Mucosa of descending colon (tissue), 3 donors: ENCODE measurements around the gene KRTAP5-10. TPM values are rescaled to one million over a fixed set of nuclear protein-coding genes. Genes with fewer than 3 reads are reported as not detected.
"Not testable (repeated sequence)": the region's sequence is repeated elsewhere in the genome, so short reads cannot be mapped to it uniquely, and the experiment has no call there.

Source experiments
- ATAC-seq: fragments of 200-7000 bp; cut with Tn5 transposase; one replicate; pipeline ENCODE4 v1.9.1; 2020; ENCODE audit warnings: mild to moderate bottlenecking, moderate library complexity
- DNase-seq, 3 donors: peaks; one replicate each; pipeline ENCODE4 v3.0.0-alpha.2; 2020
- H3K36me3 ChIP-seq: fragments of 200-600 bp; one replicate; pipeline ENCODE4 v1.8.0; 2021; ENCODE audit warnings: low read depth, mild to moderate bottlenecking
- H3K4me1 ChIP-seq: fragments of 200-600 bp; one replicate; pipeline ENCODE4 v1.8.0; 2021; ENCODE audit warnings: low read depth, mild to moderate bottlenecking
- H3K4me3 ChIP-seq: fragments of 200-600 bp; one replicate; pipeline ENCODE4 v1.8.0; 2021; ENCODE audit warnings: mild to moderate bottlenecking
- H3K9me3 ChIP-seq: fragments of 200-600 bp; one replicate; pipeline ENCODE4 v1.8.0; 2021; ENCODE audit warnings: mild to moderate bottlenecking
- intact Hi-C, 2 donors: fragments of 100-400 bp; cut with DNase I in 1 of 2; cut with micrococcal nuclease in 1 of 2; formaldehyde crosslinking; loops; one replicate each; pipeline versions ENCODE4 v1.11.0 to v1.11.1; 2022; cut with DNase I, micrococcal nuclease
- total RNA-seq, 3 donors: library from RNA; stranded (reverse); fragmentation: NEBNext Ultra II Directional in 2 of 3; extraction: Animal tissue kit (Norgen Biotek cat#: 25700) in 2 of 3; gene quantifications; one replicate each; pipeline versions ENCODE4 v1.2.1 to v1.2.4, GENCODE V29; 2021 to 2023
- TF ChIP-seq, protein P1 (sequence below): fragments of 200-600 bp; IDR thresholded peaks from one replicate; pipeline ENCODE4 v1.8.0; 2022; ENCODE audit warnings: antibody characterized with exemption, mild to moderate bottlenecking
- donor health status: DM: no; HTN: no; CAD: no; lungs with moderate emphysema.
- donor health status: DM: no; HTN: no; CAD: no.
- donor health status: DM: no; HTN: yes; CAD: no.

Gene KRTAP5-10
- total RNA-seq, 3 donors from 2014 or later: 0.34 to 0.75 TPM; not detected in 1

DNA sequence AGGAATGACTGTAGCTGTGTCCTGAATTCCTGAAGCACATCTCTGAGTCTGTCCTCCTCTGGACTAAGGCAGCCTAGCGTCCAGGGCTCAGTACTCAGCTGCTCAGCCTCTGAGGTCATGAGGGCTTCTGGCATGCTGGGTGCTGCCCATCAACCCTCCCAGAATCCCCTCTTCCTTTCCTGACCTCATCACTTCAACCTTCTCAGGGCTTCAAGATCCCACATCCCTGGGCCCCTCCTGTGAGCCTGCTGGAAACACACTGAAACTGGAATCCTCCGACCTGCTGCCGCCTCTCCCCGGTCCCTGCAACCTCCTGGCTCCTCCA is 26.7 kb upstream of the KRTAP5-10 start:
- H3K4me1 ChIP-seq: peaks cover 4% of the 10 kb centered on the region
- ATAC-seq (no peak), DNase-seq (no peak)
- no peaks in the 10 kb centered on the region for H3K36me3 ChIP-seq
- H3K4me3 ChIP-seq: no peak overlapping the region
- TF ChIP-seq, protein P1, sequence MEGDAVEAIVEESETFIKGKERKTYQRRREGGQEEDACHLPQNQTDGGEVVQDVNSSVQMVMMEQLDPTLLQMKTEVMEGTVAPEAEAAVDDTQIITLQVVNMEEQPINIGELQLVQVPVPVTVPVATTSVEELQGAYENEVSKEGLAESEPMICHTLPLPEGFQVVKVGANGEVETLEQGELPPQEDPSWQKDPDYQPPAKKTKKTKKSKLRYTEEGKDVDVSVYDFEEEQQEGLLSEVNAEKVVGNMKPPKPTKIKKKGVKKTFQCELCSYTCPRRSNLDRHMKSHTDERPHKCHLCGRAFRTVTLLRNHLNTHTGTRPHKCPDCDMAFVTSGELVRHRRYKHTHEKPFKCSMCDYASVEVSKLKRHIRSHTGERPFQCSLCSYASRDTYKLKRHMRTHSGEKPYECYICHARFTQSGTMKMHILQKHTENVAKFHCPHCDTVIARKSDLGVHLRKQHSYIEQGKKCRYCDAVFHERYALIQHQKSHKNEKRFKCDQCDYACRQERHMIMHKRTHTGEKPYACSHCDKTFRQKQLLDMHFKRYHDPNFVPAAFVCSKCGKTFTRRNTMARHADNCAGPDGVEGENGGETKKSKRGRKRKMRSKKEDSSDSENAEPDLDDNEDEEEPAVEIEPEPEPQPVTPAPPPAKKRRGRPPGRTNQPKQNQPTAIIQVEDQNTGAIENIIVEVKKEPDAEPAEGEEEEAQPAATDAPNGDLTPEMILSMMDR: no peak
- no peaks in the 10 kb centered on the region for H3K9me3 ChIP-seq
- intact Hi-C loops: no loop called here

DNA sequence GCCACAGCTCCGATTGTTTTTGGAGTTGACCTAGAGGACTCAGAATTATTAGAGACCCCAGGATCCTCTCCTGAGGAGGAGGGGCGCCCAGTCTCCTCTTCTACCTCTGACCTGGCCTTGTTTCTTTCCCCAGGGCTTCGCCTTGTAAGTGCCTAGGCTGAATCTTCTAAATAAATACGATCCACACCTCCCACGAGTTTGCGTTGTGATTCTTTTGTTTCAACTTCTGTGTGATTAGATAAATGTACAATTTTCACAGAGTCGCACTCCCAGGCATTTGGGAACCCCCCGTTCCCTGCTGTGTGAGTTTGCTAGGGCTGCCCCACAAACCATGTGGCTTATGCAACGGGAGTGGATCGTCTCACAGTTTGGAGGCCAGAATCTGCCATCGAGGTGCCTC is 26.3 kb upstream of the KRTAP5-10 start:
- H3K9me3 ChIP-seq: no peaks in the 10 kb centered on the region
- H3K36me3 ChIP-seq: no peaks in the 10 kb centered on the region
- TF ChIP-seq, protein P1: no peak
- H3K4me1 ChIP-seq: peaks cover 4% of the 10 kb centered on the region
- H3K4me3 ChIP-seq: no peak overlapping the region
- intact Hi-C loops: no loop called here
- DNase-seq (no peak), ATAC-seq (no peak)

- H3K4me1 ChIP-seq, ATAC-seq, intact Hi-C loops, H3K9me3 ChIP-seq, H3K4me3 ChIP-seq, DNase-seq, H3K36me3 ChIP-seq: not testable (repeated sequence)
These were observed 25.4 kb upstream of the KRTAP5-10 start for GRCh38 chr11:71539971-71540370.

DNA sequence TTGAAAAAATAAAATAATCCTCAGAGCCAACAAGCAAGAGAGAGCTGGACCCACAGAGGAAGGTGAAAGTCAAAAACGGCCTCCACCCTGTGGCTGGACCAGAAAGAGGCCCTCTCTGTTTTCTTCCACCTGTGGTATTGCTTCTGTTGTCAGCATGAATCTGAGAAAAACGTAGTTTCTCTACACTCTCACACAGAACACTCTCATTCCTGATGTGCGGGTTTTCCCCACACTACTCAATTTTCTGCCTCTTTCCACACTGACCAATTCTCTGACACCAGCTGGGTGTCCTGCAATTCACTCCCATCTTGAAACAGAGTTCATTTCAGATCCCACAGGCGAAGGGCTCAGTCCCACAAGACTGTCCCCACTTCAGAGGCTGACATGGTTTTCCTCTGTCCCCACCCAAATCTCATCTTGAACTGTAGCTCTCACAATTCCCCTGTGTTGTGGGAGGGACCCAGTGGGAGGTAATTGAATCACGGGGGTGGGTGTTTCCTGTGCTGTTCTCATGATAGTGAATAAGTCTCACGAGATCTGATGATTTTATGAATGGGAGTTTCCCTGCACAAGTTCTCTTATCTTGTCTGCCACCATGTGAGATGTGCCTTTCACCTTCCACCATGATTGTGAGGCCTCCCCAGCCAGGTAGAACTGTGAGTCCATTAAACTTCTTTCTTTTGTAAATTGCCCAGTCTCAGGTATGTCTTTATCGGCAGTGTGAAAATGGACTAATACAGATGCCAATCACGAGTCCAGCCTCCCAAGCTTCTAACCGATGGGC is 24.6 kb upstream of the KRTAP5-10 start:
- H3K36me3 ChIP-seq, H3K4me3 ChIP-seq, H3K9me3 ChIP-seq, DNase-seq, intact Hi-C loops, ATAC-seq, H3K4me1 ChIP-seq: not testable (repeated sequence)

GRCh38 chr11:71542382-71542781 is 23.0 kb upstream of the KRTAP5-10 start:
- Histone ChIP-seq H3K4me3 (no peak overlapping the region), H3K36me3 (no peaks in the 10 kb centered on the region), H3K4me1 (no peaks in the 10 kb centered on the region), H3K9me3 (no peaks in the 10 kb centered on the region)
- ATAC-seq: no peak
- TF ChIP-seq, protein P1: no peak
- DNase-seq: no peak
- intact Hi-C loops: no loop called here

- H3K4me1 ChIP-seq: no peaks in the 10 kb centered on the region
- ATAC-seq (no peak), DNase-seq (no peak)
- no peak overlapping the region for H3K4me3 ChIP-seq
- intact Hi-C loops: no loop called here
- TF ChIP-seq, protein P1: no peak
- H3K36me3 ChIP-seq: no peaks in the 10 kb centered on the region
- no peaks in the 10 kb centered on the region for H3K9me3 ChIP-seq
These were observed 22.2 kb upstream of the KRTAP5-10 start for GRCh38 chr11:71542879-71543777.
